Measurements from ENCODE around the gene NT5E. TPM values are rescaled to one million over a fixed set of nuclear protein-coding genes. Genes with fewer than 3 reads are reported as not detected.

The NT5E gene
- total RNA-seq, 4 donors from 2014 or later = 0.68 to 6.7 (median 3.2) TPM

- H3K27me3 ChIP-seq = no peaks in the 10 kb centered on the region
- DNase-seq = no peak
- H3K4me1 ChIP-seq = peaks cover 6 to 57% (median 34%) of the 10 kb centered on the region in 3 donors
- no peak overlapping the region for H3K4me3 ChIP-seq
- 18 to 28% methylated on average over 4 of the region's 4 CpGs for WGBS, 2 donors
- peak overlapping the region; percentile 36 to 73 (median 64) for H3K27ac ChIP-seq
- H3K9me3 ChIP-seq = no peaks in the 10 kb centered on the region
- intact Hi-C loops (cut with DNase I) = no loop called here
- H3K36me3 ChIP-seq = no peaks in the 10 kb centered on the region
- no peak for TF ChIP-seq POLR2A (IDR thresholded peaks at IDR 0.05)
- TF ChIP-seq, protein P1, sequence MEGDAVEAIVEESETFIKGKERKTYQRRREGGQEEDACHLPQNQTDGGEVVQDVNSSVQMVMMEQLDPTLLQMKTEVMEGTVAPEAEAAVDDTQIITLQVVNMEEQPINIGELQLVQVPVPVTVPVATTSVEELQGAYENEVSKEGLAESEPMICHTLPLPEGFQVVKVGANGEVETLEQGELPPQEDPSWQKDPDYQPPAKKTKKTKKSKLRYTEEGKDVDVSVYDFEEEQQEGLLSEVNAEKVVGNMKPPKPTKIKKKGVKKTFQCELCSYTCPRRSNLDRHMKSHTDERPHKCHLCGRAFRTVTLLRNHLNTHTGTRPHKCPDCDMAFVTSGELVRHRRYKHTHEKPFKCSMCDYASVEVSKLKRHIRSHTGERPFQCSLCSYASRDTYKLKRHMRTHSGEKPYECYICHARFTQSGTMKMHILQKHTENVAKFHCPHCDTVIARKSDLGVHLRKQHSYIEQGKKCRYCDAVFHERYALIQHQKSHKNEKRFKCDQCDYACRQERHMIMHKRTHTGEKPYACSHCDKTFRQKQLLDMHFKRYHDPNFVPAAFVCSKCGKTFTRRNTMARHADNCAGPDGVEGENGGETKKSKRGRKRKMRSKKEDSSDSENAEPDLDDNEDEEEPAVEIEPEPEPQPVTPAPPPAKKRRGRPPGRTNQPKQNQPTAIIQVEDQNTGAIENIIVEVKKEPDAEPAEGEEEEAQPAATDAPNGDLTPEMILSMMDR (IDR thresholded peaks at IDR 0.05) = no peak
Measured at GRCh38 chr6:85464722-85465150, 14.9 kb downstream of the NT5E start.

GRCh38 chr6:85465762-85466161 is 15.9 kb downstream of the NT5E start:
- WGBS, 2 donors = 62 to 64% methylated on average over 2 of the region's 2 CpGs
- peaks cover 6 to 47% (median 30%) of the 10 kb centered on the region in 3 donors for H3K4me1 ChIP-seq
- TF ChIP-seq, protein P1 (IDR thresholded peaks at IDR 0.05) = no peak

DNA sequence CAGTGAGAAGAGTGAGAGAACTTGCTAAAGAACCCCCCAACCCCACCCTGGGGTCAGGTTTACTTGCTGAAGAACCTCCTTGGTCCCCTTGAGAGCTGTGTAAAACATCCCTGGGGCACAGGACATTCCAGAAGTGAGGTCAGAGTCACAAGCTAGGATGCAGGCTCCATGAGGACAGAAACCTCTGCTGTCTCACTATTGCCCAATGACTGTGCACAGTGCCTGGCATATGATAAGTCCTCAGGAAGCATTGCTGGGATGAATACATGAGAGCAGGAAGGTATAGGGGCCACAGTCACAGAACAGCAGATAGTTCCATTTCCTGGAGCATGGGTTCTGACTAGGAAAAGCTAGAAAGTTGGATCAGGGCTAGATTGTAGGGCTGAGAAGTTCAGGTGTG is 18.4 kb downstream of the NT5E start:
- DNase-seq = no peak
- Histone ChIP-seq H3K4me1 (peaks cover 6 to 27% (median 13%) of the 10 kb centered on the region in 3 donors), H3K36me3 (no peaks in the 10 kb centered on the region), H3K27me3 (no peaks in the 10 kb centered on the region), H3K4me3 (no peak overlapping the region), H3K9me3 (no peaks in the 10 kb centered on the region), H3K27ac (no peak overlapping the region)
- TF ChIP-seq, protein P1 (IDR thresholded peaks at IDR 0.05) = no peak
- no peak for TF ChIP-seq POLR2A (IDR thresholded peaks at IDR 0.05)
- intact Hi-C loops (cut with DNase I) = no loop called here

More at GRCh38 chr6:85465762-85466161, 15.9 kb downstream of the NT5E start:
- H3K4me3 ChIP-seq = no peak overlapping the region
- H3K27ac ChIP-seq = peak overlapping the region in 1 of 4 donors; percentile 19
- intact Hi-C loops (cut with DNase I) = no loop called here
- H3K9me3 ChIP-seq = no peaks in the 10 kb centered on the region
- H3K36me3 ChIP-seq = no peaks in the 10 kb centered on the region
- no peak for DNase-seq
- H3K27me3 ChIP-seq = no peaks in the 10 kb centered on the region

GRCh38 chr6:85469276-85470022 is 19.6 kb downstream of the NT5E start:
- no peak overlapping the region for H3K27ac ChIP-seq
- intact Hi-C loops (cut with DNase I) = no loop called here
- WGBS, 2 donors = 67 to 74% methylated on average over 2 of the region's 2 CpGs

GRCh38 chr6:85470023-85470410 is 20.1 kb downstream of the NT5E start:
- Histone ChIP-seq H3K4me3 (no peak overlapping the region), H3K27me3 (no peaks in the 10 kb centered on the region), H3K4me1 (peaks cover 0 to 10% (median 4%) of the 10 kb centered on the region in 3 donors), H3K36me3 (no peaks in the 10 kb centered on the region), H3K9me3 (no peaks in the 10 kb centered on the region), H3K27ac (no peak overlapping the region)
- intact Hi-C loops (cut with DNase I) = no loop called here
- TF ChIP-seq, protein P1 (IDR thresholded peaks at IDR 0.05) = no peak
- no peak for TF ChIP-seq POLR2A (IDR thresholded peaks at IDR 0.05)
- DNase-seq = no peak
- WGBS, 2 donors = 45 to 79% methylated on average over 2 of the region's 2 CpGs

More at GRCh38 chr6:85469276-85470022, 19.6 kb downstream of the NT5E start:
- peaks cover 4 to 16% (median 10%) of the 10 kb centered on the region in 3 donors for H3K4me1 ChIP-seq
- no peak for DNase-seq
- no peaks in the 10 kb centered on the region for H3K9me3 ChIP-seq
- no peak overlapping the region for H3K4me3 ChIP-seq
- TF ChIP-seq, protein P1 (IDR thresholded peaks at IDR 0.05) = no peak
- TF ChIP-seq POLR2A (IDR thresholded peaks at IDR 0.05) = no peak
- H3K36me3 ChIP-seq = no peaks in the 10 kb centered on the region
- H3K27me3 ChIP-seq = no peaks in the 10 kb centered on the region

All from esophagus squamous epithelium (tissue), 5 donors.